ENCODE data around the gene IRF2BP2. TPM values are rescaled to one million over a fixed set of nuclear protein-coding genes. Genes with fewer than 3 reads are reported as not detected.
"Not testable (repeated sequence)": the region's sequence is repeated elsewhere in the genome, so short reads cannot be mapped to it uniquely, and the experiment has no call there.

IRF2BP2 gene
- total RNA-seq, 1 experiment from 2014 or later = 122 TPM

- Histone ChIP-seq H3K27me3 (ENCODE audit: insufficient read depth, low read depth) (no peaks in the 10 kb centered on the region), H3K36me3 (ENCODE audit: low read depth) (no peaks in the 10 kb centered on the region), H3K9me2 (ENCODE audit: insufficient read depth) (no peaks in the 10 kb centered on the region), H3K4me1 (replicated peaks; ENCODE audit: insufficient read depth) (peaks cover 29% of the 10 kb centered on the region), H3K27ac (no peak overlapping the region), H3K79me2 (ENCODE audit: low read depth) (0 out of 2 replicates have a peak, but pooled peaks cover 3% of the 10 kb centered on the region), H3F3A (ENCODE audit: insufficient read depth, low read depth) (peaks cover 24% of the 10 kb centered on the region), H3K4me3 (no peak overlapping the region), H2AFZ (no peak overlapping the region), H3K9me3 (ENCODE audit: insufficient read depth, low read depth) (0 out of 2 replicates have a peak, but pooled peaks cover 3% of the 10 kb centered on the region), H3K4me2 (no peak overlapping the region), H4K20me1 (ENCODE audit: insufficient read depth) (no peaks in the 10 kb centered on the region)
- TF ChIP-seq EZH2 (IDR thresholded peaks at IDR 0.05; ENCODE audit: low read depth) = no peak
- TF ChIP-seq CTCF (conservative IDR thresholded peaks at IDR 0.05) = no peak
- ChIA-PET CTCF (no interaction called here), POLR2A (ENCODE audit: unreplicated experiment) (no interaction called here)
- intact Hi-C loops (cut with micrococcal nuclease; ENCODE audit: unreplicated experiment) = no loop called here
- DNase-seq = no peak
- no TSS peak for BruUV-seq (replicated peaks)
These were observed 14.1 kb downstream of the IRF2BP2 start for GRCh38 chr1:234595899-234596298.

- CTCF ChIA-PET; H3K27me3 ChIP-seq (ENCODE audit: insufficient read depth, low read depth); H3K9me3 ChIP-seq (ENCODE audit: insufficient read depth, low read depth); H3K36me3 ChIP-seq (ENCODE audit: low read depth); BruUV-seq (replicated peaks); DNase-seq; H2AFZ ChIP-seq; H3K4me3 ChIP-seq; H4K20me1 ChIP-seq (ENCODE audit: insufficient read depth); H3K9me2 ChIP-seq (ENCODE audit: insufficient read depth); H3K27ac ChIP-seq; intact Hi-C loops (cut with micrococcal nuclease; ENCODE audit: unreplicated experiment); POLR2A ChIA-PET (ENCODE audit: unreplicated experiment); H3K79me2 ChIP-seq (ENCODE audit: low read depth); H3K4me2 ChIP-seq: not testable (repeated sequence)
- Histone ChIP-seq H3K4me1 (replicated peaks; ENCODE audit: insufficient read depth) (peaks cover 21% of the 10 kb centered on the region), H3F3A (ENCODE audit: insufficient read depth, low read depth) (peaks cover 13% of the 10 kb centered on the region)
These were observed 15.4 kb downstream of the IRF2BP2 start for GRCh38 chr1:234594575-234594974.

GRCh38 chr1:234593771-234594504, 16.0 kb downstream of the IRF2BP2 start:
- H3K27ac ChIP-seq = no peak overlapping the region
- peaks cover 7% of the 10 kb centered on the region; the same call in 1 of the 2 replicates for H3F3A ChIP-seq (ENCODE audit: insufficient read depth, low read depth)
- POLR2A ChIA-PET (ENCODE audit: unreplicated experiment) = no interaction called here
- TF ChIP-seq EZH2 (IDR thresholded peaks at IDR 0.05; ENCODE audit: low read depth) (no peak), CTCF (conservative IDR thresholded peaks at IDR 0.05) (no peak)
- 0 out of 2 replicates have a peak, but pooled peaks cover 3% of the 10 kb centered on the region for H3K9me3 ChIP-seq (ENCODE audit: insufficient read depth, low read depth)
- BruUV-seq (replicated peaks) = no TSS peak
- intact Hi-C loops (cut with micrococcal nuclease; ENCODE audit: unreplicated experiment) = no loop called here
- H3K79me2 ChIP-seq (ENCODE audit: low read depth) = no peaks in the 10 kb centered on the region
- no peaks in the 10 kb centered on the region for H4K20me1 ChIP-seq (ENCODE audit: insufficient read depth)
- peaks cover 16% of the 10 kb centered on the region for H3K4me1 ChIP-seq (replicated peaks; ENCODE audit: insufficient read depth)
- DNase-seq = no peak
- H3K4me2 ChIP-seq = no peak overlapping the region
- no peak overlapping the region for H3K4me3 ChIP-seq
- no peaks in the 10 kb centered on the region for H3K9me2 ChIP-seq (ENCODE audit: insufficient read depth)
- H3K36me3 ChIP-seq (ENCODE audit: low read depth) = no peaks in the 10 kb centered on the region
- CTCF ChIA-PET = no interaction called here
- H2AFZ ChIP-seq = no peak overlapping the region
- no peaks in the 10 kb centered on the region for H3K27me3 ChIP-seq (ENCODE audit: insufficient read depth, low read depth)

- Histone ChIP-seq H3F3A (ENCODE audit: insufficient read depth, low read depth) (no peaks in the 10 kb centered on the region; the same call in 1 of the 2 replicates), H3K27me3 (ENCODE audit: insufficient read depth, low read depth) (no peaks in the 10 kb centered on the region), H3K9me3 (ENCODE audit: insufficient read depth, low read depth) (0 out of 2 replicates have a peak, but pooled peaks cover 3% of the 10 kb centered on the region), H4K20me1 (ENCODE audit: insufficient read depth) (no peaks in the 10 kb centered on the region), H3K36me3 (ENCODE audit: low read depth) (no peaks in the 10 kb centered on the region), H2AFZ (no peak overlapping the region), H3K4me1 (replicated peaks; ENCODE audit: insufficient read depth) (peaks cover 9% of the 10 kb centered on the region), H3K4me2 (no peak overlapping the region), H3K27ac (no peak overlapping the region), H3K9me2 (ENCODE audit: insufficient read depth) (no peaks in the 10 kb centered on the region), H3K79me2 (ENCODE audit: low read depth) (no peaks in the 10 kb centered on the region), H3K4me3 (no peak overlapping the region)
- intact Hi-C loops (cut with micrococcal nuclease; ENCODE audit: unreplicated experiment) = no loop called here
- POLR2A ChIA-PET (ENCODE audit: unreplicated experiment) = no interaction called here
- TF ChIP-seq CTCF (conservative IDR thresholded peaks at IDR 0.05) = no peak
- no peak for TF ChIP-seq EZH2 (IDR thresholded peaks at IDR 0.05; ENCODE audit: low read depth)
- DNase-seq = no peak
- CTCF ChIA-PET = no interaction called here
- BruUV-seq (replicated peaks) = no TSS peak
These were observed 16.9 kb downstream of the IRF2BP2 start for GRCh38 chr1:234593109-234593508.

All from PC-9 (cell line).